COR-L47 (cell line): Measurements from ENCODE around the gene ADRM1.

Experiments
- DNase-seq: peaks from one replicate; lab custom pipeline; 2025; lab: John Stamatoyannopoulos, UW

ADRM1 gene

DNA sequence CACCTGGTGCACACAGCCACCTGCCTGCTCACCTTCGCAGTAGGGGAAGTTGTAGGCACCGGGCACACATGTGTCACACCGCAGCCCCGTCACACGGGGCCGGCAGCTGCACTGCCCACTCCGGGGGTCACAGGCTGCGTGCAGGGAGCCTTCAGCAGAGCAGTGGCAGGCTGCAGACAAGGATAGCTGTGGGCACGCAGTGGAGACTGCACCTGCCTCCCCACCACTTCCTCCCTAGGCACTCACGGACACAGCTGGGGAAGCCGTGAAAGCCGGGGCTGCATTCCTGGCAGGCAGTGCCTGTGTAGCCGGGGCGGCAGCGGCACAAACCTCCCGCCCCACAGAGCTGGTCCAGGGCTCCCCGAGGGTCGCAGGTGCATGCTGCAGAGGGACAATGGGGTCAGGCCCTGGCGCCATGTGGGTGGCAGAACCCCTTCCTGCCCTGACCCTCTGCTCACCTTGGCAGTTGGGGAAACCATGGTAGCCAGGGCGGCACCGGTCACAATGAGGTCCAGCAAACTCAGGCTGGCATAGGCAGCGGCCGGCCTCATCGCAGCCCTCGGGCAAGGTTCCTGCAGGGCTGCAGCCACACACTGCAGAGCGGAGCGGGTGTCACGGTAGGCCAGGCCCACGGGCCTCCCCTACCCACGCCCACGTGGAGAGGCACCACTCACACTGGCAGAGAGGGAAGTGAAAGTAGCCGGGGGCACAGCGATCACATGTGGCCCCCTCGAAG, 34.9 kb downstream of the ADRM1 start:
- peak; percentile 61 for DNase-seq

DNA sequence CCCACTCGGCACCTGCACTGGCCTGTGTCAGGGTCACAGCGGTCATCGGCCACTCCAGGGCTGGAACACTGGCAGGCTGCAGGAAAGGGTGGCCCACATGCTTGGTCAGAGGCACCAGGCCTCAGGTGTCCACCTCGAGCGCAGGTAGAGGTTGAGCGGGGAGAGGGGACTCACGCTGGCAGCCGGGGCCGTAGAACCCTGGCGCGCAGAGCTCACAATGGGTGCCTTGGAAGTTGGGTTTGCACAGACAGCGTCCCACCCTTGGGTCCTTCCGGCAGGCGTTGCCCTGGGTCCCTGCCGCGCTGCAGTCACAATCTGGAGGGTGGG, 35.5 kb downstream of the ADRM1 start:
- no peak for DNase-seq

DNA sequence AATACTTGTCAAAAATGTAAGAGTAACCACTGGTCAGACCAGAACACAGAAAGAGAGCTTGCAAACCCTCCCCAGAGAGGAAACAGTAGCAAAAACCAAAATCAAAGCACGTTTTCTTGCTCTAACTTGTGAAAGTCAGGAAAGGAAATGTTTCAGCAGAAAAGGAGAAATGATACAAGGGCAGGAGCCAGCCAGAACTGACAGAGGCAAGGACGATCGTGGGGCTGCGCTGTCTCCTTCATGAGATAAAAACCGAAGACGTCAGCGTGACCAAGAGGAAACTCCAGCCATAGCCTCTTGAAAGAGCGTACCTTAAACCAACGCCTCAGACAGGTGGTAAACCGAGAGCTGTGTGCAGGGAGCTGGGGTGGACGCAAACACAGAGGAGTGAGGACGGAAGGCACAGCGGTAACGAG, 36.9 kb downstream of the ADRM1 start:
- DNase-seq: no peak

DNA sequence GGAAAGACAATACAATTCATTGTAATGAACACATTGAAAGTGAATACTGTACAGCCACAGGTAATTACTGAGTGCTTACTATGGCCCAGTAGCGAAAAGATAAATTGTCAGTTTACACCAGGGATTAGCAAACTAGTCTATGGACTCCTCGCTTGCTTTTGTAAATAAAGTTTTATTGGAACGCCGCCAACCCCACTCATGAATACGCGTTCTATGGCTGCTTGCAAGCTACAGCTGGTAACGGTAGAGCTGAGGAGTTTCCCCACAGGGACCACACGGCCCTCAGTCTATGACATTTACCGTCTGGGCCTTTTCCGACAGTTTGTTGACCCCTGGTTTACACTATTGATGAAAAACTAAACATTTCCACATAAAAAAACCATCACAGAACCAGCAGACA, 40.1 kb downstream of the ADRM1 start:
- no peak for DNase-seq

DNA sequence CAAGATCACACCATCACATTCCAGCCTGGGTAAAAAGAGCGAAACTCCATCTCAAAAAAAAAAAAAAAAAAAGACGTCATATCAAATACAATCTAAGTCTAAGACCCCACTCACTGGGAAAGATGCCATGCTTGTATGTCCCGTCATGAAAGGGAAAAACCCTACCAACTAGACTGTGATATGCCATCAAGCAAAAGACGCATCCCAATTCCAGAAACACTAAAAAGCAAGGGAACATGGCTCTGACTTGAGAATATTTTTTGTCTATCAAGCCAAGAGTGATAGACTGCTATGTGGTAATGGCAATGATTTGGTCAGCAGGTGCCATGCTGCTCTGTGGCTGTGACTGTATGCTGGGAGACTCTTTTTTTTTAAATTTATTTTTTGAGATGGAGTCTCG, 41.3 kb downstream of the ADRM1 start:
- DNase-seq: no peak

DNA sequence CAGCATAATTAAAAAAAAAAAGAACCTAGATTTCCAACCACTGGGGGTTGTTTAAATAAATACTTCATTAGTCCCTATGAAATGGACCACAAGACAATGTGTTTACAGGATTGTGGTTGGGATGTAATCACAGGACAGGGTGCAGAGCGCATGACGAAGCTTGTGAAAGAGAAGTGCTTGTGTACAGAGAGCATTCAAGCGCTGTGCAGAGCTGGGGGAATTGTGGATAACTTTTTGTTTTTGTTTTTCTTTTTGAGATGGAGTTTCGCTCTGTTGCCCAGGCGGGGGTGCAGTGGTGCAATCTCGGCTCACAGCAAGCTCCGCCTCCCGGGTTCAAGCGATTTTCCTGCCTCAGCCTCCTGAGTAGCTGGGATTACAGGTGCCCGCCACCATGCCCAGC, 42.0 kb downstream of the ADRM1 start:
- DNase-seq: no peak

DNA sequence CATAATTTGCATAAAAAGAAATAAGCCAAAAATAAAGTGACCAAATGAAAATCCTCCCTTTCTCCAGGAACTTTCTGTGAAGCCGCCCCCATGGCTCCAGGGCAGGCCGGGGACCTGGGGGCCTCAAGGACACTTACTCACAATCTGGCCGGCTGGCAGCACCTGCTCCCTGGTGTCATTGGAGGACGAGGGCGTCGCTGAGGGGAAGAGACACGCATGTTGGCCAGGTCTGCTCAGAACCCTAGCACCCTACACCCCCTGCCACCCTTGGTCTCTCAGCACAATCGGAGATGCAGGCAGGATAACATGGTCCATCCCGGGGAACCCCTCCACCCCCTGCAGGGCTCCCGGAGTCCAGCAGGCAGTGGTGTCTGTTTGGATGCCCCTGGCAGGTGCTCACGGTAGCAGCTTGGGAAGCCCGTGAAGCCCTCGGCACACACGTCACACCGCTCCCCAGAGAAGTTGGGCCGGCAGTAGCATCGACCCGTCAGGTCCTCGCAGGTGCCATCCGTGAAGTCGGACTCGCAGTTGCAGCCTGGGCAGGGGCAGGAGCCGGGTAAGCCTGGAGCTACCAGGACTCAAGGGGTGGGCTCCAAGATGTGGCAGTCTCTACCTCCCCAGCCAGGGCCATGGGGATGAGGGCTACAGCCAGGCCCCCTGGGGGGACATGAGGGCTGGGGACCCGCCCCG, 43.0 kb downstream of the ADRM1 start:
- DNase-seq: no peak

DNA sequence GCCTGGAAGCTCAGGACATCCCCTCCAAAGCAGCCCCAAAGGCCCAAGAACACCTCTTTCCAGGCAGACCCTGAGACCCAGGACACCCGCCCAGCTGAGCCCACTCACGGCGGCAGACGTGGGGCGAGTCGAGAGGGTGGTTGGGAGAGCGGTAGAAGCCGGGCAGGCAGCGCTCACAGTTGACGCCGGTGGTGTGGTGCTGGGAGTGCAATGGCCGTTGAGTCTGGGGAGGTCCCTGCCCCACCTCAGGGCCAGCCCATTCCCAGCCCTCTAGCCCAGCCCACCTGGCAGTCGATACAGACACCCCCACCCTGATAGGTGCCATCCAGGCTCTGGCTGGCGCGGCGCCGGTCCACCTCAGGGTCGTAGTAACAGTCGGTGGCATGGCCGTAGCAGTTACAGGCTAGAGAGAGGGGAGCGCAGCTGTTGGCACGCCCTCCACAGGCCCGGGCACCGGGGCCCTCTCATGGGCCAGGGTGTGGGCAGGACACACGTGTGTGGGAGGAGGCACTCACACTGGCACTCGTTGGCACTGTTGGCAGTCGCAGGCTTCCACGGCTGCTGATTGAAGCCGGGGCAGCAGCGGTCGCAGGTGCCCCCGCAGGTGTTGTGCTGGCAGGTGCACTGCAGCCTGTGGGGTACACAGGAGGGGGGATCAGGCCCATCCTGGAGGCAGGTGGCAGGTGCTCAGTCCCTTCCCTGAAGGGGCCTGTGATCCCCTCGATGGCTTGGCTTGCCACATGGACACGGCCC, 43.8 kb downstream of the ADRM1 start:
- no peak for DNase-seq

DNA sequence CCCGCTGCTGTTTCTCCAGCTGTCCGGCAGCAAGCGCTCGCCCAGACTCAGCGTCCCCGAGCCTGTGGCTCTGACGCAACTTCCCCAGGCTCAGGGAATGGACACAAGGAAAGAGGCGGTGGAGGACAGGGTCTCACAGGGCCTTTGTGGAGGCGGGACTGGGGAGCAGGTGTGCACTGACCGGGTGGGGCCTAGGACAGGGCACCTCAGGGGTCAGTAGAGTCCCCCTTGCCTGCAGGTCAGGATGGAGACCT, 44.3 kb downstream of the ADRM1 start:
- DNase-seq: no peak

DNA sequence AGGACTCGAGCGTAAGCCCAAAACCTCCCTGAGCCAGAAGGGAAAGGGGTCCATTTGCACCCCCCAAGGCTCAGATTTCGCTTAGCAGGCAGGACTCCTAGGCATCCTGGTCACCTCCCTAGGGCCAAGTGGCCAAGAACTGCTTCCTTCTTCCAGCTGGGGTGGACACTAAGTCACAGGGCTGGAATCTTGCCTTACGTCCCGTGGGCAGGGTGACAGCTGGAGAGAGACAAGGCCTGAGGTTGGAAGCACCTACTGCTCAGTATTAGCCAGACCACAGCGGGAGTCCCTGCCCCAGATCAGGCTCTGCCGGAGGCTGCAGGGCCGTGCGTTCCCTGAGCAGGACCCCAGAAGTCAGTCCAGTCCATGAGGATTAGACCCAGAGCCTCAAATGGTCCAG, 44.6 kb downstream of the ADRM1 start:
- no peak for DNase-seq

DNA sequence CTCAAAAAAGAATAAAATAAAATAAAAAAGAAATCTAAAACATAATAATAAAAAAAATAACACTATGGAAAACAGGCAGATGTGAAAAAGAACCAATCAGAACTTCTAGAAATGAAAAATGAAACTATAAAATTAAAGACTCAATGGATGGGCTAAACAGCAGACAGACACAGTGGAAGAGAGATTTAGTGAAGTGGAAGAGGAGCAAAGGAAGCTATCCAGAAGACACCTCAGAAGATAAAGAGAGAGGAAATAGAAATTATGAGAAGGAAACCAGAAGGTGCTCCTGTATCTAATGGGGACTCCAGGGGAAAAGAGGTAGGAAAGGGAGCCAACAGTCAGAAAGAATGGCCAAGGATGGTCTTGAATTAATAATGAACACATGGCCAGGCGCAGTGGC, 45.8 kb downstream of the ADRM1 start:
- no peak for DNase-seq

DNA sequence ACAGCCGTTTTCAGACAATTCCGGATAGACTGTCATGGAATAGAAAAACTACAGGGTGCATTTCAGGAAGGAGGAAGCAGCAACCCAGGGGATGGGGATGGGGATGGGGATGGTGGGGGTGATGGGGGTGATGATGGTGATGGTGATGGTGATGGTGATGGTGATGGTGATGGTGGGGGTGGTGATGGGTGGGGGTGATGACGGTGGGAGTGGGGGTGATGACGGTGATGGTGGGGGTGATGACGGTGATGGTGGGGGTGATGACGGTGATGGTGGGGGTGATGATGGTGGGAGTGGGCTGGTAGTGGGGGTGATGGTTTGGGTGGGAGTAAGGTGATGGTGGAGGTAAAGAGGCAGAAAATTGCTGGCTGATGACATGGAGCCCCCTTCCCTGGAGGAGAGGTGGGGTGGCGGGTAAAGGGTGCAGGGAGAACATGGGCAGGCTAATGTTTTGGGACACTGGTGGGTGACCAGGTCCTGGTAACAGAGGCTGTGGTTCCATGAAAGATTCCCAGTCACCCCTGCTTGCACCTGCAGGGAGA, 46.8 kb downstream of the ADRM1 start:
- no peak for DNase-seq

DNA sequence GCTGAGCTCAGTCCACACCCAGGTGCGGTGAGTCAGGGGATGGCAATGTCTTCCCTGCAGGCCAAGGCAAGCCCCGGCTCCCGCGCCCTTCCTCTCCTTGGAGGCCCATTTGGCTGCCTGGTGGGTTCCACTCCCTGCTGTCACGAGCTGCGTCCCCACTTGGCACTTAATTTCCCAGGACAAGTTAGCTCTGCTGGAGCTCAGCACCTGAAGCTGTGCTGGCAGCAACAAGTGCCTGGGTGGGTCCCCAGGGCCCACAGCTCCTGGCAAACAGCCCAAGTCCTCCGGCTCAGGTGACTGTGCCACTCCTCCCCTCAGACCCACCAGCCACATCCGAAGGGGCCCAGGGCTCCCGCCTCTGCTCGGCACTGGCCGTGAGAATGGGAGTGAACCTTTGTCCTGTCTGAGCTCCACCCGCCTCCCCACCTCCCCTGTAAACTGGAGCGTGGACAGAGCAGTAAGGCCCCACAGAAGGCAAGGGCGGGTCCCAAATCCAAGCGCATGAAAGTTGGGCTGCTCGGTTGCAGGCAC, 47.4 kb downstream of the ADRM1 start:
- peak; percentile 93 for DNase-seq

DNA sequence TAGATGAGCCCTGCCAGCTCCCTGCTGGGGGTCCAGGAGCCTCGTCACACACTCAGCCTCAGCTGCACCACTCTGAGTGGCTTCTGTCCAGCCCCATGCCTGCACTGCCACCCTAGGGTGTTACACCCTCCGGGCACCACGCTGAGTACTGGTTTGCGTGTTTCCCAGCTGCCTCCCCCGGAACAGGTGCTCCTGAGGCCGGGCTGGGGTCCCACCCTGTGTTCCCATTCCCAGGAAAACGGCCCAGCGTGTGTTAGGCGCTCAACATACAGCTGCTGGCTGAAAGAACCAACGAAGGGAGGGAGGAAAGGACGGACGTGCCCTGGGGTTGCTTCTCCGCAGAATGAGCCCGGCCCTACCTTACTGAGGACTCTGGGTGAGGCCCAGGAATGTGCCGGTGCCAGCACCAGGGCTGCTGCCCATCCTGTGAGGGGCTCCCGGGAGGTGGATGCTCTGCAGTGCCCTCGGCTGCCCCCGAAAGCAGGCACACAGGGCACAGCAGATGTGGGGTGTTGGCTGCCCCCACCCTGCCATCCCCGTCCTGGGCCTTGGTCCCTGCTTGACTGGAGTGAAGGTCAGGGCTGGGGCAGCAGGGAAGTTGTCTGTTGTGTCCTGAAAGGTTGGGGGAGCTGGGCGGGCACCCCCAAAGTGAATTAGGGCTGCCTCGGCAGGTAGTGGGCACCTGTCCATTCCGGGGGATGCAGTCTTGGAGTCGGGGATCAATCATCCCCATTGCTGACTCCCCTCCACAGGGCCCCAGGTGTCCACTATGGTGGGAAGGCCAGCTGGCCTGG, 48.0 kb downstream of the ADRM1 start:
- DNase-seq: peak; percentile 90

DNA sequence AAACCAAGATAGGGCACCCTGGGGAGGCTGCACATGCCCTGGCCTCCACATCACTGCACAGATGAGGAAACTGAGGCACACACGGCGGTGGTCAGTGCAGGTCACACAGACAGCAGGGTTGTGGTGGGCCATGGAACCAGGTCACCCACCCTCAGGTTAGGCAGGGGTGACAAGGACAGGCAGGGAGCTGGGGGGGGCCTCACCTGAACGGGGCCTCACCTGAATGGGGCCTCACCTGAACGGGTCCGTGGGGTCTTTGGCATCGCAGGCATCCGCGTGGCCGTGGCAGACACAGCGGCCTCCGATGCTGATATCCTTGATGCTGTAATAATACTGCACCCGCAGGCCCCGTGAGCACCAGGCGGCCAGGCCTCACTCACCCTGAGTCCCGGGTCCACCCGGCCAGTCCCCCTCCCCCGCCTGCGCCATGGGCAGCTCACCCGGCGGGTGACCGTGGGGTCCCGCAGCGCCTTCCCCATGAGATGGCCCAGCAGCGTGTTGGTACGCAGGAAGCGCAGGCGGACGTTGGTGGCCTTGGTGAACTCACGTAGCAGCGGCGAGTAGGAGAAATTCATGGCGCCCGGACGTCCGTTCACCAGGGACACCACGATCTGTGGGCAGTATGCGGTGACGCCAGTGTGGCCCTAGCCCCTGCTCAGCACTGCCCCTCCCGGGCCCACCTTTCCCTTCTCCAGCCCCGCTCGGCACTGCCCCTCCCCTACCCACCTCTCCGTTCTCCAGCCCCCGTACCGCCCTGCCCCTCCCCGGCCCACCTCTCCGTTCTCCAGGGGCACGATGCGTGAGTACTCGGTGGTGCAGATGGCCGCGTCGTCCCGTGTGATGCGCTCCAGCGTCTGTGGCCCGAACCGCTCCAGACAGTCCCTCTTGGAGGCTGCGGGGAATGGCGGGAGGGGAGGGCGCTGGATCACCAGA, 48.9 kb downstream of the ADRM1 start:
- DNase-seq: no peak

DNA sequence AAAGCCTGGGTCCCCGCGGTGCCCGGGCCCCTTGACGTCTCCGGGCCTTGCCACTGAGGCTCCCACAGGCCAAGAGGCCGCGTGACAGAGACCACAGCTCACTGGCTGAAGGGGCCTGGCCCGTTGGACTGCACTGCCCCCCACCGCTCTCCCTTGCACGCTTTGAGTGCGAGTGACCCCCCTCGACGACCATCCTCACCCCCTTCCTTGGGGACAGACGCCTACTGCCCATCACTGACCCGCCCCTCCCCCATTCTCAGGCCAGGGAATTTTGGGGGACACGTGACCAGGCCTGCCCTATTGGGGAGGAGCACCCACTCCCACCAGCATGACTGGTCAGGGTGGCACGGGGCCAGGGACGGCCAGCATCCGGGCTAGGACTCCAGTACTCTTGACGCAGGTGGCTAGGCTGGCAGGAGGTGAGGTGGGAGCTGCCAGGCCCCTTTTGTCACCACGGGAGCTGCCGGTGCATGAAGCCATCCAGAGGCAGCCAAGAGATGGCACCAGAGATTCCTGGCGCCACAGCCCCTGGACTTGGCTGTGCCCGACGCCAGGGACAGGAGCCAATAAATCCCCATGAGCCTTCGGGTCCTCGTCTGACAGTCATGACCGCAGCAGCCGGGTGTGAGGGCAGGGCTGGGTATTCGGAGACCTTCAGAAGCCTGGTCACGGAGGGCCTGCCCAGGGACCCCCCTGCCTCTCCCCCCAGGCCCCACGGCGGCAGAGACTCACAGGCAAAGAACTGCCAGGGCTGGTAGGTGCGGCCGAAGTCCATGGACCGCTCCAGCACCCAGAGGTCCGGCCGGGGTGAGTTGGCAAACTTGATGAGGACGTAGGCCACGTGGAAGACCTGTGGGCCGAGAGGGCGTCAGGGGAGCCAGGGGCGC, 49.8 kb downstream of the ADRM1 start:
- DNase-seq: peak; percentile 95

DNA sequence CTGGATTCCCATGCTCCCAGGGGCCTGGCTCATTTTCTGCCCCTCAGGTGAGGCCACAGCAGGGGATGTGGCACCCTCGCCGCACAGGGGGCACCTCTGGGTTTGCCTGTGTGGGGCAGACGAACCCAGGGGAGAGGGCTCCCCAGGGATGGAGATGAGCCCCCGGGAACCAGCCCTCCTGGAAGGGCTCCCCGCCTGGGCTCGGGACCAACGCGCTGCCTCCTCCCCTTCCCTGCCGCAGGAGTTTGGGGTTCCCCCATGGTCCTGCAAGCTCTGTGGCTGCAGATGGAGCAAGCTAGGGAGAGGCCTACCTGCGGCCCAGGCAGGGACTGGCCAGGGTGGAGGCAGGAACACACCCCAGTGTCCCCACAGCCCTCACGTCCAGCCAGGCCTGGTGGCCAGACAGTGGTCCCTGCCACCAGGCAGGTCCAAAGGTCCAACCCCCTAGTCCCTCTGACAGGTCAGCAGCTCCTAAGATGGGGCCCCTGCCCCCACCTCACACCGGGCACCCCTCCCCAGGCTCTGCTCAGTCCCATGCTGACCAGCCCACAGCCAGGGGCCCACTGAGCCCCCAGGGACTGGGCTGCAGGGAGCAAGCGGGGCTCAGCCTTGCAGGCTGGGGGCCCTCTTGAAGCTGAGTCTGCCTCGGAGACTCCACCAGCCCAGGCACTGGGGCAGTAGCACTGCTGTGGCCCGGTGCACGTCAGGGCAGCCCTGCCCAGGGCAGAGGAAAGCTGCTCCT, 50.7 kb downstream of the ADRM1 start:
- no peak for DNase-seq

DNA sequence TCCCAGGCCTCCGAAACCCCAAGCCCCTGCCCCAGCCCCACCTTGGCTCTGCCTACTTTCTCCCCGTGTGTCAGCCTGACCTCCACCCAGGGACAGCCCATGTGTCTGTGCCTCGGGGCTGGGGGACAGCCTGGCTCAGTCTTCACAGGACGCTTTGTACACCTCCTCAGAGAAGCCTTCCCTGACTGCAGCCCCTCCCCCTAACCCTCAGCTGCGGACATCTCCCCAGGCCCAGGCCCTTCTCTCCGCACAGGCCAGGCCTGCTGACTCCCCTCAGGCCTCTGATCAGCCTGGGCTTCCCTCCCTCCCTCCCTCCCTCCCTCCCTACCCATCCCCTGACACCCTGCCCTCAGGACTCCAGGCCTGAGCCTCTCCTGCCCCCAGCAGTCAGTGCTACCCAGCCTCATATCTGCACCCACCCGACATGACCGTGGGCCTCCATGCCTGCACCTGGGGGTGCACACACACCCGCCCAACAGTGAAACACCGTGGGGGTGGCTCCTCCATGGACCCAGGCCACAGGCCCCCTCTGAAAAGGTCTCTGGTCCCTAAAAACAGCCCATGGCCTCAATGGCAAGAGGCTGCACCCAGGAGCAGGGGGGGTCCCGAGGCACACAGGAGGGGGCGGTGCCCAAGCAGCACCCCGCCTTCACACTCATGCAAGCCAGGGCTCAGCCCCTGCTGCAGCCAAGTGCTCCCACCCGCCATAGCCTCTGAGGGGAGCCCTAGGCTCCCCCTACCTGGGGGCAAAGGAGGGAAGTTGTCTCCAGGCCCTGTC, 51.4 kb downstream of the ADRM1 start:
- no peak for DNase-seq
